Sigmoid colon (tissue), 7 donors: ENCODE data around the gene PCDHGA1. TPM values are rescaled to one million over a fixed set of nuclear protein-coding genes. Genes with fewer than 3 reads are reported as not detected.

Source experiments
- DNase-seq: peaks from one replicate; pipeline ENCODE4 v3.0.0-alpha.2; 2019
- H3K27ac ChIP-seq, 4 donors: fragments of 200-600 bp; sonication (generic); one replicate each; pipeline ENCODE4 v1.5.1; 2016 to 2019; ENCODE audit warnings: mild to moderate bottlenecking in 1 of 4
- H3K27me3 ChIP-seq, 3 donors: fragments of 200-600 bp; sonication (generic); one replicate each; pipeline ENCODE4 v1.5.1; 2019; ENCODE audit warnings: mild to moderate bottlenecking in 1 of 3
- H3K36me3 ChIP-seq, 4 donors: fragments of 200-600 bp; sonication (generic); one replicate each; pipeline ENCODE4 v1.5.1; 2016 to 2019
- H3K4me1 ChIP-seq, 4 donors: fragments of 200-600 bp; sonication (generic); one replicate each; pipeline ENCODE4 v1.5.1; 2017 to 2019
- H3K4me3 ChIP-seq, 4 donors: fragments of 200-600 bp; sonication (generic); one replicate each; pipeline ENCODE4 v1.5.1; 2017 to 2019; ENCODE audit warnings: mild to moderate bottlenecking in 2 of 4, moderate library complexity in 1 of 4
- H3K9me3 ChIP-seq, 4 donors: fragments of 200-600 bp in 3 of 4; sonication (generic) in 3 of 4; one replicate each; pipeline versions ENCODE4 v1.5.1 to v1.6.1; 2013 to 2019
- EP300 ChIP-seq, 4 donors: sonication (generic); formaldehyde crosslinking; IDR thresholded peaks; one replicate each; pipeline ENCODE4 v1.6.1; 2017; ENCODE audit warnings: antibody characterized with exemption in 4 of 4
- POLR2A ChIP-seq, 2 donors: fragments of 450-650 bp; IDR thresholded peaks; one replicate each; pipeline ENCODE4 v1.6.1; 2016; ENCODE audit warnings: antibody characterized with exemption in 2 of 2, mild to moderate bottlenecking in 2 of 2, moderate library complexity in 2 of 2
- POLR2AphosphoS5 ChIP-seq, 4 donors: sonication (generic); formaldehyde crosslinking; IDR thresholded peaks; one replicate each; pipeline ENCODE4 v1.6.1; 2017; ENCODE audit warnings: antibody characterized with exemption in 4 of 4
- WGBS, 2 donors: extraction: QIAGEN DNeasy Blood & Tissue Kit; methylation state at CpG; one replicate each; pipeline ENCODE4 v1.1.7; 2013; 5-methylcytosine and 5-hydroxymethylcytosine counted together
- intact Hi-C: fragments of 100-400 bp; cut with DNase I; formaldehyde crosslinking; loops from one replicate; pipeline ENCODE4 v1.15.1; 2023
- polyA plus RNA-seq, 3 donors: library from polyadenylated mRNA; stranded (reverse); fragments of 200-250 nt; gene quantifications; one replicate each; pipeline ENCODE4 v1.2.3, GENCODE V29; 2013
- total RNA-seq, 4 donors: library from RNA; depleted of rRNA; stranded (reverse); fragments of >200 nt; gene quantifications; one replicate each; pipeline ENCODE4 v1.1.0, GENCODE V29; 2016
- TF ChIP-seq, protein P1 (sequence below), 4 experiments: fragments of 450-650 bp in 3 of 4; fragments of 200-600 bp in 1 of 4; IDR thresholded peaks; one replicate each; pipeline ENCODE4 v1.5.1; 2016 to 2019; ENCODE audit warnings: antibody characterized with exemption in 4 of 4, mild to moderate bottlenecking in 3 of 4, moderate library complexity in 2 of 4
- donor health status: healthy with polysubstance abuse.
- donor health status: Bipolar disorder and iron deficiency.
- donor health status: healthy.

PCDHGA1 gene
- total and polyA plus RNA-seq, 7 donors = 0.26 to 1.4 (median 1.1) TPM; not detected in 2

DNA sequence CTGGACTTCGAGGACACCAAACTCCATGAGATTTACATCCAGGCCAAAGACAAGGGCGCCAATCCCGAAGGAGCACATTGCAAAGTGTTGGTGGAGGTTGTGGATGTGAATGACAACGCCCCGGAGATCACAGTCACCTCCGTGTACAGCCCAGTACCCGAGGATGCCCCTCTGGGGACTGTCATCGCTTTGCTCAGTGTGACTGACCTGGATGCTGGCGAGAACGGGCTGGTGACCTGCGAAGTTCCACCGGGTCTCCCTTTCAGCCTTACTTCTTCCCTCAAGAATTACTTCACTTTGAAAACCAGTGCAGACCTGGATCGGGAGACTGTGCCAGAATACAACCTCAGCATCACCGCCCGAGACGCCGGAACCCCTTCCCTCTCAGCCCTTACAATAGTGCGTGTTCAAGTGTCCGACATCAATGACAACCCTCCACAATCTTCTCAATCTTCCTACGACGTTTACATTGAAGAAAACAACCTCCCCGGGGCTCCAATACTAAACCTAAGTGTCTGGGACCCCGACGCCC lies 146.8 kb downstream of the PCDHGA1 start:
- peak overlapping the region; percentile 60 to 72 (median 61) for H3K4me3 ChIP-seq
- peak overlapping the region; percentile 84 to 93 (median 90) for H3K27ac ChIP-seq
- no peaks in the 10 kb centered on the region for H3K27me3 ChIP-seq
- WGBS, 2 donors = 30 to 43% methylated on average over 24 of the region's 24 CpGs
- intact Hi-C loops = loop anchor here (5.0 kb wide), 1 partner anchor 60 kb away; the partner anchor contains the start of gene PCDHGB7
- no peaks in the 10 kb centered on the region for H3K36me3 ChIP-seq
- TF ChIP-seq POLR2AphosphoS5 (IDR thresholded peaks at IDR 0.05) (no peak), POLR2A (IDR thresholded peaks at IDR 0.05) (no peak), EP300 (IDR thresholded peaks at IDR 0.05) (no peak)
- TF ChIP-seq, protein P1, sequence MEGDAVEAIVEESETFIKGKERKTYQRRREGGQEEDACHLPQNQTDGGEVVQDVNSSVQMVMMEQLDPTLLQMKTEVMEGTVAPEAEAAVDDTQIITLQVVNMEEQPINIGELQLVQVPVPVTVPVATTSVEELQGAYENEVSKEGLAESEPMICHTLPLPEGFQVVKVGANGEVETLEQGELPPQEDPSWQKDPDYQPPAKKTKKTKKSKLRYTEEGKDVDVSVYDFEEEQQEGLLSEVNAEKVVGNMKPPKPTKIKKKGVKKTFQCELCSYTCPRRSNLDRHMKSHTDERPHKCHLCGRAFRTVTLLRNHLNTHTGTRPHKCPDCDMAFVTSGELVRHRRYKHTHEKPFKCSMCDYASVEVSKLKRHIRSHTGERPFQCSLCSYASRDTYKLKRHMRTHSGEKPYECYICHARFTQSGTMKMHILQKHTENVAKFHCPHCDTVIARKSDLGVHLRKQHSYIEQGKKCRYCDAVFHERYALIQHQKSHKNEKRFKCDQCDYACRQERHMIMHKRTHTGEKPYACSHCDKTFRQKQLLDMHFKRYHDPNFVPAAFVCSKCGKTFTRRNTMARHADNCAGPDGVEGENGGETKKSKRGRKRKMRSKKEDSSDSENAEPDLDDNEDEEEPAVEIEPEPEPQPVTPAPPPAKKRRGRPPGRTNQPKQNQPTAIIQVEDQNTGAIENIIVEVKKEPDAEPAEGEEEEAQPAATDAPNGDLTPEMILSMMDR (IDR thresholded peaks at IDR 0.05) = no peak
- no peaks in the 10 kb centered on the region for H3K9me3 ChIP-seq
- no peak for DNase-seq
- H3K4me1 ChIP-seq = peaks cover 0 to 60% (median 53%) of the 10 kb centered on the region in 4 donors

DNA sequence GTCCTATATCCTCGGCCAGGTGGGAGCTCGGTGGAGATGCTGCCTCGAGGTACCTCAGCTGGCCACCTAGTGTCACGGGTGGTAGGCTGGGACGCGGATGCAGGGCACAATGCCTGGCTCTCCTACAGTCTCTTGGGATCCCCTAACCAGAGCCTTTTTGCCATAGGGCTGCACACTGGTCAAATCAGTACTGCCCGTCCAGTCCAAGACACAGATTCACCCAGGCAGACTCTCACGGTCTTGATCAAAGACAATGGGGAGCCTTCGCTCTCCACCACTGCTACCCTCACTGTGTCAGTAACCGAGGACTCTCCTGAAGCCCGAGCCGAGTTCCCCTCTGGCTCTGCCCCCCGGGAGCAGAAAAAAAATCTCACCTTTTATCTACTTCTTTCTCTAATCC lies 147.5 kb downstream of the PCDHGA1 start:
- intact Hi-C loops = loop anchor here (5.0 kb wide), 1 partner anchor 61 kb away; the partner anchor contains the start of gene PCDHGB7
- 43 to 51% methylated on average over 13 of the region's 13 CpGs for WGBS, 2 donors
- Histone ChIP-seq H3K27me3 (no peaks in the 10 kb centered on the region), H3K36me3 (no peaks in the 10 kb centered on the region), H3K27ac (no peak overlapping the region), H3K4me1 (peaks cover 0 to 67% (median 53%) of the 10 kb centered on the region in 4 donors), H3K4me3 (peak overlapping the region; percentile 5 to 72 (median 61)), H3K9me3 (no peaks in the 10 kb centered on the region)
- TF ChIP-seq POLR2AphosphoS5 (IDR thresholded peaks at IDR 0.05) (no peak), POLR2A (IDR thresholded peaks at IDR 0.05) (no peak), EP300 (IDR thresholded peaks at IDR 0.05) (no peak)
- TF ChIP-seq, protein P1 (IDR thresholded peaks at IDR 0.05) = no peak
- no peak for DNase-seq

DNA sequence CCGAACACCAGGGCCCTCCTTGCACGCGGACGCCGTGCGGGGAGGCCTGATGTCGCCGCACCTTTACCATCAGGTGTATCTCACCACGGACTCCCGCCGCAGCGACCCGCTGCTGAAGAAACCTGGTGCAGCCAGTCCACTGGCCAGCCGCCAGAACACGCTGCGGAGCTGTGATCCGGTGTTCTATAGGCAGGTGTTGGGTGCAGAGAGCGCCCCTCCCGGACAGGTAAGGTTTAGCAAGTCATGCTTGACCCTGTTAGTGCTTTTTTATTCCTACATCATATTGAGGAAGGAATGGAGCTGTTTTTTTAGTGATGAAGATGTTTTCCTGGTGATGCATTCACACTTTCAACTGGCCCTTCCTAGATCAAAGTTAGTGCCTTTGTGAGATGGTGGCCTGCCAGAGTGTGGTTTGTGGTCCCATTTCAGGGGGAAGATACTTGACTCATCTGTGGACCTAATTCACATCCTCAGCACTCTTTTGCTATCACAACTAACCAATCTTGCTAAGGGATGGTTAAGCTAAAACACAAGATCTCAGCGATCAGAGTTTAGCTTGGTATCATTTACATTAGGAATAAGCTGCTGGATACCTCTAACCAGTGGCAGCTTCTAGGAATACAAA lies 148.1 kb downstream of the PCDHGA1 start:
- H3K27ac ChIP-seq = no peak overlapping the region
- peak overlapping the region; percentile 5 to 72 (median 61) for H3K4me3 ChIP-seq
- H3K27me3 ChIP-seq = no peaks in the 10 kb centered on the region
- H3K4me1 ChIP-seq = peaks cover 0 to 72% (median 56%) of the 10 kb centered on the region in 4 donors
- DNase-seq = no peak
- H3K36me3 ChIP-seq = no peaks in the 10 kb centered on the region
- no peaks in the 10 kb centered on the region for H3K9me3 ChIP-seq
- intact Hi-C loops = loop anchor here (5.0 kb wide), 1 partner anchor 61 kb away; the partner anchor contains the start of gene PCDHGB7
- TF ChIP-seq, protein P1 (IDR thresholded peaks at IDR 0.05) = no peak
- no peak for TF ChIP-seq POLR2AphosphoS5 (IDR thresholded peaks at IDR 0.05)
- TF ChIP-seq POLR2A (IDR thresholded peaks at IDR 0.05) = no peak
- TF ChIP-seq EP300 (IDR thresholded peaks at IDR 0.05) = no peak
- 12 to 29% methylated on average over 20 of the region's 20 CpGs for WGBS, 2 donors

DNA sequence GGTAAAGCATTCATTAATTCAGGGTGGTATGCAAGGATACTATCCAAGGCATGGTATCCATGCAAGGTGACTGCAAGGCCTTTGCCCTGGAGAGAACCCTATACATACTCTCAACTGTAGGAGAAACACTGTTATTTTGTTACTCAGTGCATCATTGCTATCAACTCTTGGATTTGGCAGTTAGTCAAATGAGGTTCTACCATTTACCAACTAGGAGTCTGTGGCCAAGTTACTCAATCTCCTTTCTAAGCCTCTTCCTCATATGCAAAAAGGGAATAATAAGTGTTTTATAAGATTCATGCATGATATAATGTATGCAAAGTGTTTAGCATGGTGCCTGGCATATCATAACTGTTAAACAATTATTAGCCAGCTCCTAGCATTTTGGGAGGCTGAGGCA lies 149.5 kb downstream of the PCDHGA1 start:
- no peaks in the 10 kb centered on the region for H3K27me3 ChIP-seq
- intact Hi-C loops = loop anchor here (5.0 kb wide), 1 partner anchor 62 kb away; the partner anchor contains the start of gene PCDHGB7
- no peaks in the 10 kb centered on the region for H3K9me3 ChIP-seq
- H3K36me3 ChIP-seq = no peaks in the 10 kb centered on the region
- no peak overlapping the region for H3K27ac ChIP-seq
- H3K4me1 ChIP-seq = peaks cover 0 to 85% (median 69%) of the 10 kb centered on the region in 4 donors
- DNase-seq = no peak
- TF ChIP-seq POLR2A (IDR thresholded peaks at IDR 0.05) = no peak
- TF ChIP-seq EP300 (IDR thresholded peaks at IDR 0.05) = no peak
- TF ChIP-seq POLR2AphosphoS5 (IDR thresholded peaks at IDR 0.05) = no peak
- TF ChIP-seq, protein P1 (IDR thresholded peaks at IDR 0.05) = no peak
- H3K4me3 ChIP-seq = peak overlapping the region in 2 of 4 donors; percentile 5 to 72
